HepG2 (cell line): ENCODE measurements around the gene WDCP. TPM values are rescaled to one million over a fixed set of nuclear protein-coding genes. Genes with fewer than 3 reads are reported as not detected.

Experiments used
- ATAC-seq: fragments of 200-7000 bp; cut with Tn5 transposase; 3 replicates; pipeline ENCODE4 v1.9.1; 2020; ENCODE audit warnings: mild to moderate bottlenecking, moderate library complexity
- BruUV-seq: library from RNA; stranded (reverse); fragments of 400-500 nt; replicated peaks from 2 replicates; lab custom pipeline; 2021; lab: Mats Ljungman, UMichigan
- CTCF ChIA-PET: fragments of 300-600 bp; formaldehyde crosslinking; extraction: SDS; loops from one replicate; lab custom pipeline; 2021; ENCODE audit warnings: low total read pairs, inconsistent platforms, low intra/inter-chr PET ratio; lab: Yijun Ruan, JAX
- POLR2A ChIA-PET: fragments of 350-600 bp; sonication (Branson Sonifier 250); formaldehyde crosslinking; loops from one replicate; lab custom pipeline; 2020; ENCODE audit warnings: antibody characterized with exemption, inconsistent platforms; lab: Yijun Ruan, JAX
- DNase-seq: peaks from one replicate; pipeline ENCODE4 v3.0.0-alpha.2; 2015; ENCODE audit warnings: low spot score
- FAIRE-seq: peaks from 3 replicates; lab custom pipeline; 2011; peaks lifted over from hg19 to GRCh38; lab: Jason Lieb, UNC
- H2AFZ ChIP-seq: one replicate; pipeline ENCODE4 v1.6.1; 2011; ENCODE audit warnings: low read length, inconsistent platforms
- H3K27ac ChIP-seq: fragments of 300-600 bp; 3 replicates; pipeline ENCODE4 v1.8.0; 2011; ENCODE audit warnings: mixed run types, mild to moderate bottlenecking, mixed read lengths, low read length, inconsistent platforms; ENCODE audit not compliant: insufficient read depth; ENCODE audit errors: extremely low read length
- H3K27me3 ChIP-seq, 2 experiments: fragments of 200-600 bp in 1 of 2; 2 replicates in 1 of 2; 3 replicates in 1 of 2; pipeline versions ENCODE4 v1.6.0 to v1.8.0; 2011; ENCODE audit warnings: low read length in 2 of 2, mild to moderate bottlenecking in 2 of 2, moderate library complexity in 2 of 2, inconsistent platforms in 1 of 2; ENCODE audit not compliant: insufficient read depth in 2 of 2, control insufficient read depth in 1 of 2
- H3K36me3 ChIP-seq, 2 experiments: fragments of 200-600 bp in 1 of 2; replicated peaks in 1 of 2; 2 replicates in 1 of 2; 3 replicates in 1 of 2; pipeline versions ENCODE4 v1.5.1 to v1.8.0; 2011; ENCODE audit warnings: low read length in 2 of 2, inconsistent platforms in 1 of 2; ENCODE audit not compliant: insufficient read depth in 2 of 2, control insufficient read depth in 1 of 2
- H3K4me1 ChIP-seq: 2 replicates; pipeline ENCODE4 v1.5.1; 2012; ENCODE audit warnings: low read length, inconsistent platforms; ENCODE audit not compliant: insufficient read depth
- H3K4me2 ChIP-seq: 2 replicates; pipeline ENCODE4 v1.6.0; 2011; ENCODE audit warnings: low read depth, low read length, inconsistent platforms
- H3K4me3 ChIP-seq, 3 experiments: fragments of 200-600 bp in 1 of 3; sonication (generic), shearing (Covaris generic) in 1 of 3; replicated peaks in 1 of 3; 2 replicates each; pipeline ENCODE4 v1.5.1; 2011 to 2016; ENCODE audit warnings: low read length in 3 of 3, inconsistent platforms in 2 of 3, low read depth in 2 of 3, mild to moderate bottlenecking in 2 of 3, control low read depth in 1 of 3, mixed read lengths in 1 of 3; ENCODE audit not compliant: insufficient read depth in 1 of 3
- H3K79me2 ChIP-seq: one replicate; pipeline ENCODE4 v1.6.1; 2011; ENCODE audit warnings: low read length, inconsistent platforms; ENCODE audit not compliant: insufficient read depth
- H3K9ac ChIP-seq: 2 replicates; pipeline ENCODE4 v1.6.0; 2011; ENCODE audit warnings: mild to moderate bottlenecking, low read depth, low read length, inconsistent platforms; ENCODE audit not compliant: insufficient read depth
- H3K9me3 ChIP-seq: 2 replicates; pipeline ENCODE4 v1.5.1; 2012; ENCODE audit warnings: mild to moderate bottlenecking, low read length
- H4K20me1 ChIP-seq: 2 replicates; pipeline ENCODE4 v1.6.0; 2011; ENCODE audit warnings: inconsistent platforms, mild to moderate bottlenecking, low read length, moderate library complexity; ENCODE audit not compliant: insufficient read depth
- ETV5 ChIP-seq: IDR thresholded peaks from 2 replicates; pipeline ENCODE4 v1.6.1; 2018; ENCODE audit warnings: missing biosample characterization, missing genetic modification reagents, inconsistent platforms, borderline replicate concordance
- ISL2 ChIP-seq: sonication (generic); formaldehyde crosslinking; IDR thresholded peaks from 2 replicates; pipeline ENCODE4 v1.5.0; 2020; ENCODE audit warnings: missing genetic modification reagents
- POLR2AphosphoS2 ChIP-seq: IDR thresholded peaks from 2 replicates; pipeline ENCODE4 v1.6.1; 2011; ENCODE audit warnings: low read depth, low read length, improper control_type of control experiment
- TARDBP ChIP-seq: sonication (generic); formaldehyde crosslinking; IDR thresholded peaks from 2 replicates; pipeline ENCODE4 v1.8.0; 2022; ENCODE audit warnings: mild to moderate bottlenecking, missing genetic modification reagents
- TBL1XR1 ChIP-seq: fragments of 150-350 bp; IDR thresholded peaks from 2 replicates; pipeline ENCODE4 v1.6.1; 2014; ENCODE audit warnings: borderline replicate concordance, low read length; ENCODE audit not compliant: partially characterized antibody
- ZNF230 ChIP-seq: sonication (generic); formaldehyde crosslinking; IDR thresholded peaks from 2 replicates; pipeline ENCODE4 v1.4.0; 2020; ENCODE audit warnings: mild to moderate bottlenecking, missing genetic modification reagents
- ZNF616 ChIP-seq: sonication (generic); formaldehyde crosslinking; IDR thresholded peaks from 2 replicates; pipeline ENCODE4 v1.5.0; 2020; ENCODE audit warnings: low read depth, mild to moderate bottlenecking, missing genetic modification reagents
- ZNF674 ChIP-seq: sonication (generic); formaldehyde crosslinking; IDR thresholded peaks from 2 replicates; pipeline ENCODE4 v1.5.0; 2020; ENCODE audit warnings: low read depth, mild to moderate bottlenecking, missing genetic modification reagents
- ZNF790 ChIP-seq: sonication (generic); formaldehyde crosslinking; IDR thresholded peaks from 2 replicates; pipeline ENCODE4 v1.8.0; 2022; ENCODE audit warnings: missing genetic modification reagents, mild to moderate bottlenecking, borderline replicate concordance
- WGBS: methylation state at CpG from one replicate; pipeline ENCODE4 v1.1.6; 2017; ENCODE audit warnings: low lambda C conversion rate; 5-methylcytosine and 5-hydroxymethylcytosine counted together
- in situ Hi-C: cut with HindIII; loops from 2 replicates; pipeline ENCODE4 v1.10.0; 2017; ENCODE audit warnings: low pct_unique_long_range_greater_than_20kb; ENCODE audit not compliant: extremely low pct_ligation_motif_present
- intact Hi-C: fragments of 100-400 bp; cut with micrococcal nuclease; formaldehyde crosslinking; loops from one replicate; pipeline ENCODE4 v1.10.0; 2022; ENCODE audit not compliant: unreplicated experiment
- polyA plus RNA-seq, 8 experiments: library from polyadenylated mRNA; depleted of rRNA in 3 of 8; stranded (reverse) in 7 of 8; unstranded in 1 of 8; fragments of >200 nt; fragmentation: Illumina TruSeq in 4 of 8; extraction: Trizol in 4 of 8; gene quantifications; 2 replicates each; pipeline versions ENCODE4 v1.2.1 to v1.2.3, GENCODE V29; 2011 to 2016; ENCODE audit warnings: low read depth in 4 of 8, missing spikeins in 1 of 8, mixed read lengths in 1 of 8; ENCODE audit not compliant: insufficient read depth in 1 of 8
- total RNA-seq, 5 experiments: library from RNA; depleted of rRNA; stranded (reverse); fragments of >200 nt; fragmentation: Illumina TruSeq; extraction: Trizol; gene quantifications; 2 replicates each; pipeline ENCODE4 v1.2.3, GENCODE V29; 2016; ENCODE audit warnings: low read depth in 1 of 5
- TF ChIP-seq, protein P1 (sequence below): IDR thresholded peaks from 2 replicates; pipeline ENCODE4 v1.6.1; 2012; ENCODE audit warnings: low read depth, low read length, improper control_type of control experiment
- TF ChIP-seq, protein P2 (sequence below): sonication (generic); formaldehyde crosslinking; IDR thresholded peaks from 2 replicates; pipeline ENCODE4 v1.8.1; 2023; ENCODE audit warnings: mild to moderate bottlenecking, missing genetic modification reagents
- TF ChIP-seq, protein P3 (sequence below): sonication (generic); formaldehyde crosslinking; IDR thresholded peaks from 2 replicates; pipeline ENCODE4 v1.8.1; 2022; ENCODE audit warnings: mild to moderate bottlenecking, missing genetic modification reagents
- TF ChIP-seq, protein P4 (sequence below): IDR thresholded peaks from 2 replicates; pipeline ENCODE4 v1.6.1; 2018; ENCODE audit warnings: missing genetic modification reagents, mild to moderate bottlenecking, missing compliant biosample characterization

The WDCP gene
- total and polyA plus RNA-seq, 2 of the 13 experiments (the other 11 are each of a cell fraction or from before 2014, with no cell fraction given) = 17.4 to 22.6 TPM

DNA sequence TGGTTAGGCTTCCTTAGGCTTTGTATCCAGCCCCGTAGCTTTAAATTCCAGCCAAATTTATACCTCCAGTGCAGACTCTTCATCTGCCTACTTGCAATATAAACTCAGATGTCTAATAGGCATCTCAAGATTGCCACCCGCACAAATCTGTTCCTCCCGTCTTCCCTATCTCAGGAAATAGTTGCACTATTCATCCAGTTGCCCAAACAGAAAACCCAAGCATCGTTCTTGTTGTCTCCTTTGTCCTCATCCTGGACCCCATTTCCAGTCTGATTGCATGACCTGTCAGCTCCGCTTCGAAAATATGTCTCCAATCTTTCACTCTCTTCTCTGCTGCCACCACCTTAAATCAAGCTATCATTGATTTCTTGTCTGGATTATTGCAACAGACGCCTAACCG, 4.6 kb upstream of the WDCP start:
- Histone ChIP-seq H3K4me2 (peak overlapping the region; percentile 78), H4K20me1 (no peaks in the 10 kb centered on the region), H3K4me3 (peak overlapping the region in 2 of 3 experiments; percentile 8 to 12; a peak in 2 of 6 replicates), H3K27ac (peak overlapping the region; percentile 57), H3K36me3 (peaks cover 0 to 2% of the 10 kb centered on the region in 2 experiments; a peak in 3 of 5 replicates), H3K27me3 (no peaks in the 10 kb centered on the region; a peak in 2 of 5 replicates), H3K79me2 (peaks cover 9% of the 10 kb centered on the region), H3K9me3 (no peaks in the 10 kb centered on the region), H3K9ac (peak overlapping the region; percentile 30), H2AFZ (no peak overlapping the region), H3K4me1 (peaks cover 52% of the 10 kb centered on the region)
- WGBS = 81% methylated on average over 8 of the region's 8 CpGs
- BruUV-seq = no TSS peak
- intact Hi-C loops (loop anchor here (1.0 kb wide), 1 partner anchor 9 kb away; no protein-coding TSS in a partner anchor), in situ Hi-C loops (no loop called here)
- no peak for ATAC-seq
- no peak for DNase-seq
- CTCF ChIA-PET = no interaction called here
- POLR2A ChIA-PET = interaction anchor here (0.8 to 5.4 kb wide), 10 partner anchors 14 to 124 kb away, joined by 3 to 76 read pairs (median 10); partner anchors contain the start of genes ATAD2B, SF3B6, TP53I3 and UBXN2A
- FAIRE-seq = no peak
- TF ChIP-seq, protein P1, sequence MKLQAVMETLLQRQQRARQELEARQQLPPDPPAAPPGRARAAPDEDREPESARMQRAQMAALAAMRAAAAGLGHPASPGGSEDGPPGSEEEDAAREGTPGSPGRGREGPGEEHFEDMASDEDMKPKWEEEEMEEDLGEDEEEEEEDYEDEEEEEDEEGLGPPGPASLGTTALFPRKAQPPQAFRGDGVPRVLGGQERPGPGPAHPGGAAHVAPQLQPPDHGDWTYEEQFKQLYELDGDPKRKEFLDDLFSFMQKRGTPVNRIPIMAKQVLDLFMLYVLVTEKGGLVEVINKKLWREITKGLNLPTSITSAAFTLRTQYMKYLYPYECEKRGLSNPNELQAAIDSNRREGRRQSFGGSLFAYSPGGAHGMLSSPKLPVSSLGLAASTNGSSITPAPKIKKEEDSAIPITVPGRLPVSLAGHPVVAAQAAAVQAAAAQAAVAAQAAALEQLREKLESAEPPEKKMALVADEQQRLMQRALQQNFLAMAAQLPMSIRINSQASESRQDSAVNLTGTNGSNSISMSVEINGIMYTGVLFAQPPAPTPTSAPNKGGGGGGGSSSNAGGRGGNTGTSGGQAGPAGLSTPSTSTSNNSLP = no peak
- TF ChIP-seq ZNF674 (CRISPR knock-in tag) (0 out of 2 replicates have a peak, but pooled peaks have one; percentile 41), ZNF790 (CRISPR knock-in tag) (0 out of 2 replicates have a peak, but pooled peaks have one; percentile 58), TBL1XR1 (no peak), POLR2AphosphoS2 (no peak), TARDBP (CRISPR knock-in tag) (0 out of 2 replicates have a peak, but pooled peaks have one; percentile 15), ZNF230 (CRISPR knock-in tag) (no peak), ISL2 (CRISPR knock-in tag) (0 out of 2 replicates have a peak, but pooled peaks have one; percentile 8), ZNF616 (CRISPR knock-in tag) (0 out of 2 replicates have a peak, but pooled peaks have one; percentile 5), ETV5 (CRISPR knock-in tag) (no peak)
- TF ChIP-seq, protein P2, sequence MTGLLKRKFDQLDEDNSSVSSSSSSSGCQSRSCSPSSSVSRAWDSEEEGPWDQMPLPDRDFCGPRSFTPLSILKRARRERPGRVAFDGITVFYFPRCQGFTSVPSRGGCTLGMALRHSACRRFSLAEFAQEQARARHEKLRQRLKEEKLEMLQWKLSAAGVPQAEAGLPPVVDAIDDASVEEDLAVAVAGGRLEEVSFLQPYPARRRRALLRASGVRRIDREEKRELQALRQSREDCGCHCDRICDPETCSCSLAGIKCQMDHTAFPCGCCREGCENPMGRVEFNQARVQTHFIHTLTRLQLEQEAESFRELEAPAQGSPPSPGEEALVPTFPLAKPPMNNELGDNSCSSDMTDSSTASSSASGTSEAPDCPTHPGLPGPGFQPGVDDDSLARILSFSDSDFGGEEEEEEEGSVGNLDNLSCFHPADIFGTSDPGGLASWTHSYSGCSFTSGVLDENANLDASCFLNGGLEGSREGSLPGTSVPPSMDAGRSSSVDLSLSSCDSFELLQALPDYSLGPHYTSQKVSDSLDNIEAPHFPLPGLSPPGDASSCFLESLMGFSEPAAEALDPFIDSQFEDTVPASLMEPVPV (CRISPR knock-in tag) = 0 out of 2 replicates have a peak, but pooled peaks have one; percentile 29
- TF ChIP-seq, protein P3, sequence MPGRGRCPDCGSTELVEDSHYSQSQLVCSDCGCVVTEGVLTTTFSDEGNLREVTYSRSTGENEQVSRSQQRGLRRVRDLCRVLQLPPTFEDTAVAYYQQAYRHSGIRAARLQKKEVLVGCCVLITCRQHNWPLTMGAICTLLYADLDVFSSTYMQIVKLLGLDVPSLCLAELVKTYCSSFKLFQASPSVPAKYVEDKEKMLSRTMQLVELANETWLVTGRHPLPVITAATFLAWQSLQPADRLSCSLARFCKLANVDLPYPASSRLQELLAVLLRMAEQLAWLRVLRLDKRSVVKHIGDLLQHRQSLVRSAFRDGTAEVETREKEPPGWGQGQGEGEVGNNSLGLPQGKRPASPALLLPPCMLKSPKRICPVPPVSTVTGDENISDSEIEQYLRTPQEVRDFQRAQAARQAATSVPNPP (CRISPR knock-in tag) = no peak
- TF ChIP-seq, protein P4, sequence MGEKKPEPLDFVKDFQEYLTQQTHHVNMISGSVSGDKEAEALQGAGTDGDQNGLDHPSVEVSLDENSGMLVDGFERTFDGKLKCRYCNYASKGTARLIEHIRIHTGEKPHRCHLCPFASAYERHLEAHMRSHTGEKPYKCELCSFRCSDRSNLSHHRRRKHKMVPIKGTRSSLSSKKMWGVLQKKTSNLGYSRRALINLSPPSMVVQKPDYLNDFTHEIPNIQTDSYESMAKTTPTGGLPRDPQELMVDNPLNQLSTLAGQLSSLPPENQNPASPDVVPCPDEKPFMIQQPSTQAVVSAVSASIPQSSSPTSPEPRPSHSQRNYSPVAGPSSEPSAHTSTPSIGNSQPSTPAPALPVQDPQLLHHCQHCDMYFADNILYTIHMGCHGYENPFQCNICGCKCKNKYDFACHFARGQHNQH (CRISPR knock-in tag) = no peak
